ENCODE data around the gene RAB3A.

The RAB3A gene, protein sequence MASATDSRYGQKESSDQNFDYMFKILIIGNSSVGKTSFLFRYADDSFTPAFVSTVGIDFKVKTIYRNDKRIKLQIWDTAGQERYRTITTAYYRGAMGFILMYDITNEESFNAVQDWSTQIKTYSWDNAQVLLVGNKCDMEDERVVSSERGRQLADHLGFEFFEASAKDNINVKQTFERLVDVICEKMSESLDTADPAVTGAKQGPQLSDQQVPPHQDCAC

GRCh38 chr19:18203863-18204393 lies at the start of gene RAB3A:
TSS of gene RAB3A (minus strand) at chr19:18204042. CDS start at chr19:18202740, 1,302 bp downstream.
- peak; percentile 100 for DNase-seq

- no peak for DNase-seq
Observed at GRCh38 chr19:18253130-18253529, 49.3 kb upstream of the RAB3A start.

DNA sequence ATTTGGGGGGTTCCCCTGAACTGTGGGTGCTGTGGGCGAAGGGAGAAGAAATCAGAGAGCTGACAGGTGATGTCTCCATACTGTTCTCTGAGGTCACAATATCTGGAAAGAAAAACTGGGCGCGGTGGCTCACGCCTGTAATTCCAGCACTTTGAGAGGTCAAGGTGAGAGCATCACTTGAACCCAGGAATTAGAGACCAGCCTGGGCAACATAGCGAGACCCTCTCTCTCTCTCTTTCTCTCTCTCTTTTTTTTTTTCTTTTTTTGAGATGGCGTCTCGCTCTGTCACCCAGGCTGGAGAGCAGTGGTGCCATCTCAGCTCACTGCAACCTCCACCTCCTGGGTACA lies 48.5 kb upstream of the RAB3A start:
- DNase-seq = no peak

GRCh38 chr19:18251587-18252369 lies 47.9 kb upstream of the RAB3A start:
- peak; percentile 92 for DNase-seq

GRCh38 chr19:18249834-18250233 lies 46.0 kb upstream of the RAB3A start:
- no peak for DNase-seq

DNA sequence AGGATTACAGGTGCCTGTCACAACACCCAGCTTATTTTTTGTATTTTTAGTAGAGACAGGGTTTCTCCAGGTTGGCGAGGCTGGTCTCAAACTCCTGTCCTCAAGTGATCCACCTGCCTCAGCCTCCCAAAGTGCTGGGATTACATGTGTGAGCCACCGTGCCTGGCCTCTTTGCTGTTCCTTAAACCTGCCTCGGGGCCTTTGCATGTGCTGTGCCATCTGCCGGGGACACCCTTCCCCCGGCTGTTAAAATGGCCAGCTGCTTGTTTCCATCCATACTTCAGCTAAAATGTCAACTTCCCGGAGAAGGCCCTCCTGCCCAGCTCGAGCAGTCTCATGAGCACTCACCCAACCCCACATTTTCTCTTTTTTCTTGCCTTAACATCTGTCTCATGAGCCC lies 41.5 kb upstream of the RAB3A start:
- DNase-seq = no peak

- DNase-seq = no peak
Observed at GRCh38 chr19:18239303-18239702, 35.5 kb upstream of the RAB3A start.

- no peak for DNase-seq
Observed at GRCh38 chr19:18234194-18234593, 30.4 kb upstream of the RAB3A start.

DNA sequence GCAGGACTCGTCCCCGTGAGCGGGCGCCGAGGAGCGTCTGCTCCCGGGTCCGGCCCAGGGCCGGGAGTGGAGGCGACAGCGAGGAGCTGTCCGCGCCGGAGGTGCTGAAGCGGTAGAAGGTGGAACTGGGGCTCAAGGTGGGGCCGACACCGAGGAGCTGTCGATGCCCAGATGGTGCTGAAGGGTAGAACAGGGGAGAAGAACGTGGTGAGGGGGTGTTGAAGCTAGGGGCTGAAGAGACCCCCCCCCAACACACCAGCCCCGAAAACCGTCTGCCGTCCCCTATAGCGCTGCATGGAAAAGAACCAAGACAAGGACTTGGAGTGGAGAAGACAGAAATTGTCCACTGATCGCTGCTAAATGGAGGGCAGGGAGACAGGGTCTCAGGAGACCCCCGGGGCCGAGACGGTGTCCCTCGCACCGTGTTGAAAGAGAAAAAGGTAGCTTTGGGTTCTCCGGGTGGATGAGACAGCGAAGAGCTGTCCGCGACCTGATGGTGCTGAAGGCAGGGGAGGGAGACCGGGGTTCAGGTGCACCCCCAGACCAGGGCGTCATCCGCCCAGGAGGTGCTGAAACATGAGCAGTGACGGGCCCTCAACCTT lies 29.5 kb upstream of the RAB3A start:
- DNase-seq = peak; percentile 82

- peak; percentile 68 for DNase-seq
Observed at GRCh38 chr19:18232540-18233223, 28.8 kb upstream of the RAB3A start.

DNA sequence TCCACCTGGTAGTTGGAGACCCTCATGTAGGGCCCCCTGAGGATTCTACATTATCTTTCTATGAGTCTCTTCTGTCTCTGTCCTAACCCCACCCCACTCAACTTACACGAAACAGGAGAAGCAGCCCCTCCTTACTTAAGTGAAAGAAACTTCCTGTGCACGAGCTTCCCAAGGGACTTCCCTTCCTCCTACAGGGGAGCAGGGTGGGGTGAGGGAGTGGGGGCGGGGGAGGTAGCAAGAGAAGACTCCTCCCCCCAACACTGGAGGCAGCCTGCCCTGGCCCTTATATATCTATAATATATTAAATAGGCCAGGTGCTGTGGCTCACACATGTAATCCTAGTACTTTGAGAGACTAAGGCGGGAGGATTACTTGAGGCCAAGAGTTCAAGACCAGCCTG lies 27.9 kb upstream of the RAB3A start:
- no peak for DNase-seq

DNA sequence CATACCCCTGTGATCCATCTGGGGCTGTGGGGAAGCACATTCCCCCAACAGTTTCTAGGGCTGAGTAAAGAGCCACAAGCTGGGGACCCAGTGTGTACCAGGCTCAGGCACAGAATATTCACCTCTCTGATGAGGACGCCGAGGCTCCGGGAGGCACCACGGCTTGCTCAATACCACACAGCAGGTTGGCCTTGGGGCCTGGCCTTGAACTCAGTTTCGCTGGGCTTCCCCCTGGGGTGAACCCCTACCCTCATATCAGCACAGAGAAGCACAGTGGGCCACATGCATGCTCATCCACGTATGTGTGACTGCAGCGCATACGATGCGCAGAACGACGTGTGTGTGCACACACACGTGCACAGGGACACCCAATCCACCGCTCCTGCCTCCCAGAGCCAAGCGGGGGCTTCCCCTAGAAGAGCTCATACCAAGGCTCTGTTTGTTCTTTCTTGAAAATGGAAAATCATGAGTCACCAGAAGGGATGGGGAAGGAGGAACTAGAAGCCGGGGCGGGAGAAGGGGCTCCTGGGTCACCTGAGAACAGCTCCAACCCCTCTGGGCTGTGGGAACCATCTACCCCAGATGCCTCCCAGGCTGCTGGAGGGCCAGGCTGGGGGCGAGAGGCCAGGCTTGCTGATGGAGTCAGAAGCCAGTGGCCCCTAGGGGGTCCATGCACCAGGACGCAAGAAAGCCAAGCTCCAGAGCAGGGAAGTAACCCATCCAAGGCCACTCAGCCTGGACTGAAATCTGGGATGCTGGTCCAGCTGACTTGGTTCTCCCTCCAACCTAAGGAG lies 27.3 kb upstream of the RAB3A start:
- no peak for DNase-seq

DNA sequence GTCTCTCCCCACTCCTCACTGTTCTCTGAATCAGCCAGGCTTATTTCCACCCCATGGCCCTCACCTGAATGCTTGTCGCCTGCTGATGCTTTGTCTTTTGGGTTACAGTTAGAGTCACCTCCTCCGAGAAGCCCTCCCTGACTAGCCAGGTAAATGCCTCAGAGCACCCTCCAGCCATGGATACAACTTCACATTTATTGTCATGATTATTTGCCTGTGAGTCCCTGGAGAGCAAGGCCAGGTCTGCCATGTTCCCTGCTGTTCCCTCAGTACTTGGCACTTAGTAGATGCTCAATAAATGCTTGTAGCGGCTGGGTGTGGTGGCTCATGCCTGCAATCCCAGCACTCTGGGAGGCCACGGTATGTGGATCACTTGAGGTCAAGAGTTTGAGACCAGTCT lies 26.1 kb upstream of the RAB3A start:
- DNase-seq = no peak

DNA sequence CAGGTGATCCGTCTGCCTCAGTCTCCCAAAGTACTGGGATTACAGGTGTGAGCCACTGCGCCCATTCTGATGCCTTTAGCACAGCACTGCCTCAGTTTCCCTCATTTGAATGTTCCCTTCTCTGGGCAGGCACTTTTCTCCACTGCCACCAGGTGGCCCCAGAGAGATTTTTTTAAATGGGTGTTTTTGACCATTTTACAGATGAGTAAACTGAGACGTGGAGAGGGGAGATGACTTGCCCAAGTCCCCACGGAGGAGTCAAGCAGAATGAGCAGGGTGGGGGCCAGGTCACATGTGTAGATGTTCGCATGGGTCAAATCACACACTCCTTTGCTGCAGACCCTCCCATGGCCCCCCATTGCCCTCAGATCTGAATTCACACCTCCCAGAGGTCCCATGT lies 25.6 kb upstream of the RAB3A start:
- DNase-seq = no peak

GRCh38 chr19:18227781-18228271 lies 24.0 kb upstream of the RAB3A start:
- DNase-seq = no peak

GRCh38 chr19:18226956-18227780 lies 23.3 kb upstream of the RAB3A start:
- no peak for DNase-seq

DNA sequence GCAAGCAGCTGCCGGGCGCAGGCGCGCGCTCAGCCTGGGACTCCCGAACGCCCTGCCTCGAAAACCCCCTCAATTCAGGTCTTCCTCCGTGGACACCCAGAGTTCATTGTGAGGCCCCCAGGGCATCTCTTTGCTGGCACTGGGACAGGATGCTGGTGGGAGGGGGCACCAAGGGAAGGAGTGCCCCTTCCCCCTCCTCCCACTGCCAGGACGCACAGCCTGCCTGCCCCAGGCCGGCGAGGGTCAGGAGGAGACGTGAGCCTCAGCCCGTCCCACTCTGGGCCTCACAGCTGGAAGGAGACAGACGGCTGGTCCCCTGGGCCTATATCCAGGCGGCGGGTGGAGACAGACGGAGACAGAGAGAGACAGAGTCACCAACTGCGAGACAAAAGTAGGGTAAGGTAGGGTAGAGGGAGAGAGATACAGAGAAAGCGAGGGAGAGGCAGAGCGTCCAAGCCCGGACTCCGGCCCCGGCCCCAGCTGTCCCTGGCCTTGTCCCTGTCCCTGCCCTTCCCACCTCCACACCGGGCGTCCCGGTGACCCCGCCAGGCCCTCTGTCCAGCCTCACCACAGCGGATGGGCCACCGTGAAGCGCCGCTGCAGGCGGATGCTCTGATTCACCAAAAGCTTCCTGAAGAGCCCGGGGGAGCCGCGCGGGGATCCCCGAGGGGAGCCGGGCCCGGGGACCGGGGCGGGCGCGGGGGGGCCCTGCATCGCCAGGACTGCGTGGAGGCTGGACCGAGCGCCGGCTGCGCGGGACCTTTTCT lies 22.0 kb upstream of the RAB3A start, which contains the start of gene PDE4C:
PDE4C (minus strand) TSS at position 737 of the 767 bp plus-strand sequence; CDS start at position 714, 23 bp downstream.
- DNase-seq = peak; percentile 44

DNA sequence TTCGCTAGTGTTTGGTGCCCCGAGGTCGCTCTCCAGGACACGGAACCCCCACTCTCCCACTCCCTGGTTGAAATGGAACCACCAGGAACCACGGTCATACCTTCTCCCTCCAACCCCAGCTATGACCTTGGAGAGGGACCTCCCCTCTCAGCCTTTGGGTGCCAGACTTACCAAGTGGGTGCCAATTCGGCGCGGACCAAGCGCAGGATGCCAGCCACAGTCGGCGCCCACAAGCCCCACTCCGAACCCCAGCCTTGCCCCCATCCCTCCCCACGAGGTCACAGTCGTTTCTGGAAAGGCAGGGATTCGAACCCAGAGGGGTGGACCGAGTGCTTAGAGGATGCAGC lies 21.5 kb upstream of the RAB3A start:
- DNase-seq = no peak

DNA sequence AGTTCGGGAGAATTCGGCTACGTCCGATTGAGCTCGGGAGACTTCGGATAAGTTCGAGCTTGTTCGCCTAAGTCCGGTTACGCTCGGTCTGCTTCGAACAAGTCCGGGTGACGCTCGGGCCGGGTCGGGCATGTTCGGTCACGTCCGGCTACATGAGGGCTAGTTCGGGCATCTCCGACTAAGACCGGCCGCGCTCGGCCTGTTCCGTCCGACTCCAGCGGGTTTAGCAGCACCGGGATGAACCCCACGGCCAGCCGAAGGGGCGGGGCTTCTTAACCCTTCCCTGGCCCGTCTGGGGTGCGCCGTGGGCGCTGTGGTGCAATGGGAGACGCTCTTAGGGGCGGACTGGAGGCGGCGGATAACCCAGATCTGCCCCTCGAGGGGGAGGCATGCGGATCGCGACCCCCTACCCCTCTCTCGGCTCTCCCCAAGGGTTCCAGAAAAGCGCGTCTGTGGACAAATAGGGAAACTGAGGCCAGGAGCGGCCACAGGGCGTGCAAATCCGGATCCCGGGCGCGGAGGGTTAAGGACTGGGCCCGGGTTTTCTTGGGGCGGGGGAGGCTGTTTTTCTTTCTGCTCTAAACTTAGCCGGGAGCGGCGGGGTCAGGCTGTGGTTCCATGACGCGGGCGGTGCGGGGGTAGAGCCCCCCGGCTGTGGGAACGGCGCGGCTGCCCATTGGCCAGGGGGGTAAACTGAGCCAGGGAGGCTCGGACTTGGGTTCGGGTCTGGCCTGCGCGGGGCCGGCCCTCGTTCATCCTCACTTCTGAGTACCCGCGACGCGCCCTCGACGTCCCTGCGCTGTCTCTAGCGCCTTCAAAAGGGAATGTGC lies 20.9 kb upstream of the RAB3A start:
- DNase-seq = peak; percentile 99

All from eye (tissue), 1 donor.